Activated naive CD8-positive, alpha-beta T cell treated with anti-CD3 and anti-CD28 coated beads, Interleukin-2, amount 10 ng/mL, durations not matched to agents 7 days and 5 days (primary cell): ENCODE results near the gene IFNB1. TPM values are rescaled to one million over a fixed set of nuclear protein-coding genes. Genes with fewer than 3 reads are reported as not detected.

Experiments
- ATAC-seq: fragments of 150-1000 bp; cut with Tn5 transposase; one replicate; pipeline ENCODE4 v1.10.0; 2021; ENCODE audit warnings: low read depth, moderate library complexity
- POLR2A ChIA-PET: fragments of 350-600 bp; sonication (Branson Sonifier 250); formaldehyde crosslinking; loops from one replicate; lab custom pipeline; 2021; ENCODE audit warnings: antibody characterized with exemption; lab: Charles Lee
- DNase-seq: peaks from one replicate; pipeline ENCODE4 v3.0.0; 2021
- H3K27ac Mint-ChIP-seq: one replicate; pipeline ENCODE4 v1.8.0; 2022; ENCODE audit warnings: mild to moderate bottlenecking, mixed read lengths
- H3K27me3 Mint-ChIP-seq: one replicate; pipeline ENCODE4 v1.8.0; 2022; ENCODE audit warnings: mild to moderate bottlenecking, moderate library complexity, mixed read lengths
- H3K36me3 Mint-ChIP-seq: one replicate; pipeline ENCODE4 v1.8.0; 2021; ENCODE audit warnings: mild to moderate bottlenecking, mixed read lengths
- H3K4me1 Mint-ChIP-seq: one replicate; pipeline ENCODE4 v1.8.0; 2021; ENCODE audit warnings: mixed read lengths
- H3K4me3 Mint-ChIP-seq: one replicate; pipeline ENCODE4 v1.8.0; 2022; ENCODE audit warnings: mild to moderate bottlenecking, moderate library complexity, mixed read lengths
- H3K9me3 Mint-ChIP-seq: one replicate; pipeline ENCODE4 v1.8.0; 2021; ENCODE audit warnings: mixed read lengths
- total RNA-seq, 2 experiments: library from RNA; stranded (reverse); gene quantifications; one replicate each; pipeline ENCODE4 v1.2.3, GENCODE V29; 2021

The IFNB1 gene
- total RNA-seq, 2 experiments from 2014 or later, result 0.37 to 0.61 TPM

DNA sequence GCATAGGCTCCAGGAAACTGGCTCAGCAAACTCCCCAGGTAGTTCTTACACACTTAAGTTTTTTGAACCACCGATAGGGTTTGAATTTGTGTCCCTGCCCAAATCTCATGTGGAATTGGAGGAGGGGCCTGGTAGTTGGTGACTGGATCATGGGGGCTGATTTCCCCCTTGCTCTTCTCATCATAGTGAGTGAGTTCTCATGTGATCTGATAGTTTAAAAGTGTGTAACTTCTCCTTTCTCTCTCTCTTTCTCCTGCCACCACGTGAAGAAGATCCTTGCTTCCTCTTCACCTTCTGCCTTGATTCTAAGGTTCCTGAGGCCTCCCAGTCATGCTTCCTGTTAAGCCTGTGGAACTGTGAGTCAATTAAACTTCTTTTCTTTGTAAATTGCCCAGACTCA, 23.9 kb downstream of the IFNB1 start:
- Mint-ChIP-seq H3K9me3 (peaks cover 7% of the 10 kb centered on the region), H3K36me3 (peaks cover 11% of the 10 kb centered on the region), H3K4me1 (peaks cover 5% of the 10 kb centered on the region), H3K27ac (no peak overlapping the region), H3K27me3 (no peaks in the 10 kb centered on the region), H3K4me3 (no peak overlapping the region)
- ATAC-seq, result no peak
- POLR2A ChIA-PET, result interaction anchor here (0.7 kb wide), 1 partner anchor 432 kb away, joined by 4 read pairs; no protein-coding TSS in a partner anchor
- no peak for DNase-seq

DNA sequence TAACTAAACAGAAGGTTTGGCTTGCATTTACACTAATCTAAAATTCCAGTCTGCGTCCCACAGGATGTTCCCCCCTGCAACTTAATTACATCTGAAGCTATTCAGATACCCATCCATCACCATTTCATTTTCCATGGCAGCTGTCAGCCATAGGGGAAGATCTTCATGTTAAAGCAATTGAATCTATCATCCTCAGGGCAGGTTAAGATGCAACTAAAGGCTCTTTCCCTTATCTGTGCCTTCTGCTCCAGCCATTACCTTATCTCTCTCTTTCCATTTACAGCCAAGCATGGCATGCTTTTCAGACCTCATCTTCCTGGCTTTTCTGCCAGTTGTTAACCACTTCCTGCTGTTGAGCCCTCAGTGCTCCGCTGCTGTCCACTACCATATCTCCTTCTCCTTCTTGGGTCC, 30.5 kb downstream of the IFNB1 start:
- POLR2A ChIA-PET, result interaction anchor here (1.9 kb wide), 1 partner anchor 16 kb away, joined by 4 read pairs; the partner anchor contains the start of gene HACD4
- Mint-ChIP-seq H3K4me3 (no peak overlapping the region), H3K27ac (no peak overlapping the region)

DNA sequence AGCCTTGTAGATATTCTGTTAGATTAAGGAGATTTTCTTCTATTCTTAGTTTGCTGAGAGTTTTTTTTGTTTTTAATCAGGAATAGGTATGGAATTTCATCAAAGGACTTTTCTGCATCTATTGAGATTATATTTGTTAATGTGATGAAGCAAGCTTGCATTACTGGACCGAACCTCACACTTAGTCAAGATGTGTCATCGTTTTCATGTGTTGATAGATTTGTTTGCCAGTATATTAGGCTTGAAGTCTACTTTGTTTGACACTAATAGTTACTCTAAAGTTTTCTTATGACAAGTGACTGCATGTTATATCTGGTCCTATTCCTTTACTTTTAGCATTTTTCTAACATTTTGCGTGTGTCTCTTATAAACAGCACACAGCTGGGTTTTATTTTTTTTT, 33.9 kb downstream of the IFNB1 start:
- no peak for ATAC-seq
- peaks cover 5% of the 10 kb centered on the region for H3K27me3 Mint-ChIP-seq
- POLR2A ChIA-PET, result no interaction called here
- peaks cover 10% of the 10 kb centered on the region for H3K36me3 Mint-ChIP-seq
- H3K4me3 Mint-ChIP-seq, result no peak overlapping the region
- H3K27ac Mint-ChIP-seq, result no peak overlapping the region
- H3K9me3 Mint-ChIP-seq, result peaks cover 6% of the 10 kb centered on the region
- no peak for DNase-seq
- H3K4me1 Mint-ChIP-seq, result peaks cover 17% of the 10 kb centered on the region

More for the DNA sequence above, 30.5 kb downstream of the IFNB1 start:
- no peak for DNase-seq
- Mint-ChIP-seq H3K4me1 (peaks cover 11% of the 10 kb centered on the region), H3K36me3 (peaks cover 5% of the 10 kb centered on the region), H3K27me3 (peaks cover 5% of the 10 kb centered on the region), H3K9me3 (no peaks in the 10 kb centered on the region)
- ATAC-seq, result no peak

DNA sequence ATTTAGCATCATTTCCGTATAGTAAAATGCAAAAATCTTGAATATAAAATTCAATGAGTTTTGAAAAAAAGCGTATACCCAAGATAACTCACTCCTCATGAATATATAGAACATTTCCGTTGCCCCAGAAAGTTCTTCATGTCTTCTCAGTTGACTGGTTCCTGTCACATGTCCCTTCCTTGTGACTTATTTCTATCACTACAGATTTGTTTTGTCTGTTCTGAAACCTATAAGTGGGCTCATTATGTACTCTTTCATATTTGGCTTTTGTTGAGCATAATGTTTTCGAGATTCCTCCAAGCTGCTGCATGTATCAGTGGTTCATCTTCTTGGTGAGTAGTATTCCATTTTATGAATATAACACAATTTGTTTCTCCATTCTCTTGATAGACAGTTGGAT, 35.3 kb downstream of the IFNB1 start:
- Mint-ChIP-seq H3K9me3 (peaks cover 6% of the 10 kb centered on the region), H3K4me3 (no peak overlapping the region), H3K4me1 (peaks cover 10% of the 10 kb centered on the region), H3K27ac (no peak overlapping the region), H3K27me3 (peaks cover 2% of the 10 kb centered on the region), H3K36me3 (peaks cover 10% of the 10 kb centered on the region)
- ATAC-seq (no peak), DNase-seq (no peak)
- POLR2A ChIA-PET, result no interaction called here

- ATAC-seq, result peak; percentile 65
- POLR2A ChIA-PET, result interaction anchor here (0.5 to 1.8 kb wide), 3 partner anchors 8 to 1915 kb away, joined by 3 to 8 read pairs (median 4); partner anchors contain the start of gene HACD4
These were observed 38.4 kb downstream of the IFNB1 start for GRCh38 chr9:21039302-21039701.

GRCh38 chr9:21037278-21037677, 40.5 kb downstream of the IFNB1 start:
- POLR2A ChIA-PET, result no interaction called here
- Mint-ChIP-seq H3K27ac (no peak overlapping the region), H3K4me3 (no peak overlapping the region), H3K9me3 (peaks cover 6% of the 10 kb centered on the region), H3K36me3 (peaks cover 25% of the 10 kb centered on the region), H3K27me3 (no peaks in the 10 kb centered on the region), H3K4me1 (peaks cover 13% of the 10 kb centered on the region)
- no peak for ATAC-seq
- no peak for DNase-seq

More at GRCh38 chr9:21039302-21039701, 38.4 kb downstream of the IFNB1 start:
- Mint-ChIP-seq H3K4me3 (peak overlapping the region; percentile 42), H3K4me1 (peaks cover 7% of the 10 kb centered on the region), H3K27ac (peak overlapping the region; percentile 84), H3K36me3 (peaks cover 17% of the 10 kb centered on the region), H3K9me3 (peaks cover 6% of the 10 kb centered on the region), H3K27me3 (peaks cover 2% of the 10 kb centered on the region)
- DNase-seq, result no peak

GRCh38 chr9:21031808-21032183, 45.9 kb downstream of the IFNB1 start:
- Mint-ChIP-seq H3K4me1 (peaks cover 12% of the 10 kb centered on the region), H3K36me3 (peaks cover 31% of the 10 kb centered on the region), H3K27me3 (no peaks in the 10 kb centered on the region), H3K9me3 (no peaks in the 10 kb centered on the region), H3K4me3 (peak overlapping the region; percentile 68), H3K27ac (peak overlapping the region; percentile 69)
- DNase-seq, result no peak
- ATAC-seq, result no peak
- POLR2A ChIA-PET, result interaction anchor here (0.5 to 2.1 kb wide), 9 partner anchors 8 to 1760 kb away, joined by 3 to 9 read pairs (median 5); no protein-coding TSS in a partner anchor

DNA sequence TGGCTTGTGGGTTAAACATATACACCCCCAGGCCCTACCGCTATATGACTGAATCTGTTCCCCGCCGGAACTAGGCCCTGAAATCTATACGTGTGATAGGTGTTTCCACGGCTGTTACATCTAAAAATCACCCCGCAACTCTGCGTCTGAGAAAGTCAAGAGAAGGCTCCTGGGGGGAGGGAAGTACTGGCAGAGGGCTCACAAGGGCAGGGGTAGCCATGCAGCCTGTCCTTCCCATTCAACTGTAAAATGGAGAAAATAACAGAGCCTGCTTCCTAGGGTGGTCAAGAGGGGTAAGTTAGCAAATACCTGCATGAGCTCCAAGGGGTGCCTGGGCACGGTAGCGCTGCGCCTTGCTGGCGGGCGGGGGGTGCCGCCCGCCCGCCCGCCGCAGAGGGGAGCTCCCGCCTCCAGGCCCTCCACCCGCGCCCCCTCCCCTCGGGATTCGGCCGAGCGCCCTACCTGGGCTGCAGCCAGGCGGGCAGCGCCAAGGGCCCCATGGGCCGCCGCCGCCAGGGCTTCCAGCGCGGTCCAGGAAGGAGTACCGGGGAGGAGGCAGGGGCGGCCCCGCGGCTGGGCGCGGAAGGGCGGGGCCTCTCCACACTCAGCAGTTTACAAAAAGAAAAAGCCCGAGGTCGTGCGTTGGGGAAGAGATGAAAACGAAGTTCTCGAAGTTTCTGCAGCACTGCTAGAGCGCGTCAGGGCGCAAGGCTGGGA, 46.5 kb downstream of the IFNB1 start, which contains the start of gene HACD4:
Gene HACD4 (minus strand): TSS at position 550 of the 717 bp plus-strand sequence. CDS start 50 bp downstream, at position 500.
- POLR2A ChIA-PET, result interaction anchor here (0.5 to 2.1 kb wide), 13 partner anchors 8 to 1759 kb away, joined by 3 to 9 read pairs (median 4); partner anchors contain the start of gene MLLT3
- Mint-ChIP-seq H3K4me3 (peak within 1 kb of the TSS; percentile 68), H3K36me3 (peaks cover 32% of the 10 kb centered on the region)

GRCh38 chr9:21030389-21031035, 47.2 kb downstream of the IFNB1 start:
- H3K27ac Mint-ChIP-seq, result no peak overlapping the region
- H3K4me3 Mint-ChIP-seq, result no peak overlapping the region
- H3K4me1 Mint-ChIP-seq, result peaks cover 13% of the 10 kb centered on the region
- H3K36me3 Mint-ChIP-seq, result peaks cover 39% of the 10 kb centered on the region
- H3K27me3 Mint-ChIP-seq, result no peaks in the 10 kb centered on the region
- no peaks in the 10 kb centered on the region for H3K9me3 Mint-ChIP-seq
- DNase-seq (no peak), ATAC-seq (peak; percentile 53)
- POLR2A ChIA-PET, result interaction anchor here (0.6 to 2.1 kb wide), 11 partner anchors 9 to 552 kb away, joined by 3 to 9 read pairs (median 5); partner anchors contain the start of gene MLLT3

More for the DNA sequence above, 46.5 kb downstream of the IFNB1 start, which contains the start of gene HACD4:
- H3K9me3 Mint-ChIP-seq, result no peaks in the 10 kb centered on the region
- peaks cover 13% of the 10 kb centered on the region for H3K4me1 Mint-ChIP-seq
- no peaks in the 10 kb centered on the region for H3K27me3 Mint-ChIP-seq
- H3K27ac Mint-ChIP-seq, result peak within 1 kb of the TSS; percentile 69
- DNase-seq (peak; percentile 83), ATAC-seq (peak; percentile 89)

DNA sequence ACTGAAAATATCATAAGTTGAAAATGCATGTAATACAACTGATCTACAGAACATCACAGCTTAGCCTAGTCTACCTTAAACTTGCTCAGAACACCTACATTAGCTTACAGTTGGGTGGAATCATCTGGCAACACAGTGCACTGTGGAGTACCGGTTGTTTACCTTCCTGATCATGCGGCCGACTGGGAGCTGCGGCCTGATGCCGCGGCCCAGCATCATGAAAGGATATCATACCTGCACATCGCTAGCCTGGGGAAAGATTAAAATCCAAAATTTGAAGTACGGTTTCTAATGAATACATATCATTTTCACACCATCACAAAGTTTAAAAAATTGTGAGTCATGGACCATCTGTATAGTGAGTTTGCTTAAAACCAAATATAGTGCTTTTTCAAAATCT, 48.1 kb downstream of the IFNB1 start:
- Mint-ChIP-seq H3K27me3 (no peaks in the 10 kb centered on the region), H3K4me3 (no peak overlapping the region), H3K36me3 (peaks cover 38% of the 10 kb centered on the region), H3K27ac (no peak overlapping the region), H3K4me1 (peaks cover 14% of the 10 kb centered on the region), H3K9me3 (no peaks in the 10 kb centered on the region)
- DNase-seq (no peak), ATAC-seq (no peak)
- POLR2A ChIA-PET, result interaction anchor here (1.6 kb wide), 1 partner anchor 407 kb away, joined by 6 read pairs; the partner anchor contains the start of gene MLLT3

DNA sequence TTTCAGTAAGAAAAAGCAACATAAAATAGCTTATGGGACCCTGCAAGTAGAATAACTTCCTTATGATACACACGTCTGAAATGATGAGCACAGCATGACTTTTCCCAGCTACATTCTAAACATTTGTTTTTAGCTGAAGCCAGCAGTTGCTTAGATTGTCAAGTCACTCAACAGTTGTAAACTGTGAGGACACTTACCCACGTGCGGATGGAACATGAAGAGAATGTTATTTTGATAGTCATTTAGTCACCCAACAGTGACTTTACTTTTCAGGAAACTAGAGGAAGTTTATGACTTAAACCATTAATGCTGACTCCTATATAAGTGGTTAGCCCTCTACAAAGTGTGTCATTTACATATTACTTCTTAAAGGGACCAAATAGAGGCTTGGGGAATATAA, 49.3 kb downstream of the IFNB1 start:
- peaks cover 3% of the 10 kb centered on the region for H3K9me3 Mint-ChIP-seq
- POLR2A ChIA-PET, result interaction anchor here (0.6 kb wide), 1 partner anchor 16 kb away, joined by 3 read pairs; no protein-coding TSS in a partner anchor
- peaks cover 19% of the 10 kb centered on the region for H3K4me1 Mint-ChIP-seq
- H3K27ac Mint-ChIP-seq, result no peak overlapping the region
- no peak for DNase-seq
- peaks cover 38% of the 10 kb centered on the region for H3K36me3 Mint-ChIP-seq
- no peak for ATAC-seq
- H3K4me3 Mint-ChIP-seq, result no peak overlapping the region
- no peaks in the 10 kb centered on the region for H3K27me3 Mint-ChIP-seq

DNA sequence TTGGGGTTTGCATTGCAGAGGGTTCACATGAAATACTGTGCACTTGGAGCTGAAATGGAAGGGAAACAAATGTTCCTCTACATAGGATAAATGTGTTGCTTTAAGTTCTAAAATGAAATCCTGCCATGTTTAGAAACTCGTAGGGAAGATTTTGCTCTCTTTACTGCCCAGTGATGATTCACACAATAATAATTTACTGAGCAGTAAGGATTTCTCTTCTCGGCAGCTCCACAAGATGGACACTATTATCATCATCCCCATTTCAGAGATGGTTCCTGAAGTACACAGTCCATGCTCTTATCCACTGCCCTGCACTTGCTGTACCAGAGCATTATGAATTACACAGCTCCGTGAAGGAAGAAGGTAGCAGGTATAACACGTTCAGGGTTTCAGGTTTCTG, 50.4 kb downstream of the IFNB1 start:
- Mint-ChIP-seq H3K27ac (no peak overlapping the region), H3K9me3 (peaks cover 6% of the 10 kb centered on the region), H3K4me1 (peaks cover 16% of the 10 kb centered on the region), H3K36me3 (peaks cover 40% of the 10 kb centered on the region), H3K27me3 (no peaks in the 10 kb centered on the region), H3K4me3 (no peak overlapping the region)
- POLR2A ChIA-PET, result no interaction called here
- DNase-seq (no peak), ATAC-seq (no peak)
